Esophagus squamous epithelium (tissue), 5 donors: Measurements from ENCODE around the gene TOMM20. TPM values are rescaled to one million over a fixed set of nuclear protein-coding genes. Genes with fewer than 3 reads are reported as not detected.
A peak's percentile ranks its signal among the peaks of the same experiment; 100 is the strongest.

Source experiments
- DNase-seq: peaks from one replicate; lab custom pipeline; 2025; lab: John Stamatoyannopoulos, UW
- H3K27ac ChIP-seq, 4 donors: fragments of 200-600 bp; sonication (generic); one replicate each; pipeline ENCODE4 v1.5.1; 2016 to 2019; ENCODE audit warnings: mild to moderate bottlenecking in 1 of 4
- H3K27me3 ChIP-seq, 4 donors: fragments of 200-600 bp; sonication (generic); 1 replicate in 3 of 4; 2 replicates in 1 of 4; pipeline versions ENCODE4 v1.5.1 to v1.6.0; 2017 to 2021; ENCODE audit warnings: antibody characterized with exemption in 1 of 4
- H3K36me3 ChIP-seq, 3 donors: fragments of 200-600 bp; sonication (generic); one replicate each; pipeline ENCODE4 v1.5.1; 2016 to 2019
- H3K4me1 ChIP-seq, 3 donors: fragments of 200-600 bp; sonication (generic); one replicate each; pipeline ENCODE4 v1.5.1; 2017 to 2019
- H3K4me3 ChIP-seq, 4 donors: fragments of 200-600 bp; sonication (generic); 1 replicate in 3 of 4; 2 replicates in 1 of 4; pipeline ENCODE4 v1.5.1; 2016 to 2019; ENCODE audit warnings: mild to moderate bottlenecking in 2 of 4, moderate library complexity in 1 of 4
- H3K9me3 ChIP-seq, 3 donors: fragments of 200-600 bp; sonication (generic); one replicate each; pipeline ENCODE4 v1.5.1; 2016 to 2019
- CTCF ChIP-seq, 6 experiments: fragments of 450-650 bp in 4 of 6; fragments of 200-600 bp in 2 of 6; sonication (generic) in 2 of 6; IDR thresholded peaks; one replicate each; pipeline ENCODE4 v1.5.1; 2016 to 2019; ENCODE audit warnings: antibody characterized with exemption in 6 of 6, mild to moderate bottlenecking in 4 of 6, moderate library complexity in 4 of 6
- POLR2A ChIP-seq, 4 donors: fragments of 450-650 bp; IDR thresholded peaks; one replicate each; pipeline ENCODE4 v1.6.1; 2017; ENCODE audit warnings: antibody characterized with exemption in 4 of 4, mild to moderate bottlenecking in 4 of 4, moderate library complexity in 3 of 4
- WGBS, 2 donors: methylation state at CpG; one replicate each; pipeline ENCODE4 v1.1.5; 2018; 5-methylcytosine and 5-hydroxymethylcytosine counted together
- intact Hi-C: fragments of 100-400 bp; cut with DNase I; formaldehyde crosslinking; loops from one replicate; pipeline ENCODE4 v1.15.0; 2022
- total RNA-seq, 4 donors: library from RNA; depleted of rRNA; stranded (reverse); fragments of >200 nt; gene quantifications; one replicate each; pipeline ENCODE4 v1.1.0, GENCODE V29; 2016
- donor health status: DM: yes; HTN: yes; CAD: no.

The TOMM20 gene
- total RNA-seq, result 100 to 1,000 TPM in 1 of 4 donors, 10 to 100 TPM in 3; 36.4 to 117 (median 84.1) TPM

DNA sequence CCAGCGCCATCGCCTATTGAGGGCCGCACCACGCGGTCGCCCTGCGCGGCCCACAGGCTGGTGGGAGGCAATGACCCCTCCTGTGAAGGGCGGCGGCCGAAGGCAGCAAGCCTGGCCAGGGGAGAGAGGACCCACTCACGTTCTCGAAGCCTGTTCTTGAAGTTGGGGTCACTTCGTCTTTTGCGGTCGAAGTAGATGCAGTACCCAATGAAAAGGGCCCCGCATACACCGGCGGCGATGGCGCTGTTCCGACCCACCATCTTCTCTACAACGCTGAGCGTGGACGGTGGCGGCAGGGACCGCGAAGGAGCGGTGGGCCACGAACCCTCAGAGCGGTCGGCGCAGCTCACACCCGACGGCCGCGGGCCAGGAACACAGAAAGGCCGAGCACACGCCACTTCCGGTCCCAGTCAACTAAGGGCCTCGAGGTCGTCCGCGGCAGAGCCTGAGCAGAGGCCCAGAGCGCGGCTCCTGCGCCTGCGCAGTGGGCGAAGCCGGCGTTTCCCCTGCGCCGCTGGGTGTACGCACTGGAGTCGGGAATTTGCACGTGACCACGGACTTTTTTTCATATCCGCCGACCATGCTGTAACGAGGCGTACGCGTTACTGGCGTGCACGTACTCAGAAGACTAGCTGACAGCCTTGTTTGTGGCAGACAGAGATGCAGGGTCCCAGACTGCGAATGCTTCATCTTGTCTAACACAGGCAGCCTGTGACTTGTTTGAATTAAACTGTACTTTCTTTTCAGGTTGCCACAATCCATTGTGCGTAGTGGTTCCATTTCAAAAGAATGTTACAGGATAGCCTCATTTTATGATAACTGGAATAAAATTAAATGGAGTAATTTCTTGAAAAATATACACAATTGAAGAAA lies at the start of gene TOMM20:
TSS of gene TOMM20 (minus strand) at position 382 of the 873 bp plus-strand sequence. CDS start at position 260, 122 bp downstream.
- WGBS, 2 donors, result 2 to 5% methylated on average over 13 to 24 of the region's 67 CpGs
- peak in 3 of 4 donors; percentile 64 to 81 (median 67) for TF ChIP-seq POLR2A (IDR thresholded peaks at IDR 0.05)
- peak in 1 of 6 experiments; percentile 42 for TF ChIP-seq CTCF (IDR thresholded peaks at IDR 0.05)
- no peaks in the 10 kb centered on the region for H3K27me3 ChIP-seq
- peaks cover 0 to 47% (median 0%) of the 10 kb centered on the region in 3 donors for H3K36me3 ChIP-seq
- peaks cover 6 to 51% (median 18%) of the 10 kb centered on the region in 3 donors for H3K4me1 ChIP-seq
- H3K4me3 ChIP-seq, result peak within 1 kb of the TSS; percentile 73 to 97 (median 94)
- DNase-seq, result peak; percentile 57
- H3K27ac ChIP-seq, result peak within 1 kb of the TSS; percentile 90 to 97 (median 94)
- intact Hi-C loops, result no loop called here
- H3K9me3 ChIP-seq, result no peaks in the 10 kb centered on the region

DNA sequence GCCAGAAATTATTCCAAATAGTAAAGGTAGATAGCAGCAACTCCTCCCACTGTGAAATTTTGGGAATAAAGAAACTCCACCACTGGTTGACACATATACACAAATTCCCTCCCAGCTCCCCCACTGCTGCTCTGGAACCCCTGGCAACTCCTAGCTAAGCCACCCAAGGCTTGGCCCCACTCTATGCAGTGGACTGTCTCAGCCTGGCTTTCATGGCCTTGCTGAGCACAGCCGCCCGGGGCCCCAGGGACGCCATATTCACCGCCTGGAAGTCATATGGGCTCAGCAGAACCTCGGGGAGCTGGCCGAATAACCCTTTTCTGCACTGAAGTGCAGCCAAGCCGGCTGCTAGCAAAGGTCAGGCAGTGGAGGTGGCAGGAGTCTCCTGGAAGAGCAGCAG lies 47.8 kb upstream of the TOMM20 start:
- DNase-seq, result no peak
- Histone ChIP-seq H3K36me3 (peaks cover 6 to 78% (median 18%) of the 10 kb centered on the region in 3 donors), H3K4me3 (no peak overlapping the region), H3K9me3 (no peaks in the 10 kb centered on the region), H3K27ac (no peak overlapping the region), H3K4me1 (no peaks in the 10 kb centered on the region), H3K27me3 (no peaks in the 10 kb centered on the region)
- intact Hi-C loops, result no loop called here
- TF ChIP-seq POLR2A (IDR thresholded peaks at IDR 0.05), result no peak
- TF ChIP-seq CTCF (IDR thresholded peaks at IDR 0.05), result no peak
- 63 to 100% methylated on average over 1 to 3 of the region's 7 CpGs for whole genome bisulfite sequencing, 2 donors

DNA sequence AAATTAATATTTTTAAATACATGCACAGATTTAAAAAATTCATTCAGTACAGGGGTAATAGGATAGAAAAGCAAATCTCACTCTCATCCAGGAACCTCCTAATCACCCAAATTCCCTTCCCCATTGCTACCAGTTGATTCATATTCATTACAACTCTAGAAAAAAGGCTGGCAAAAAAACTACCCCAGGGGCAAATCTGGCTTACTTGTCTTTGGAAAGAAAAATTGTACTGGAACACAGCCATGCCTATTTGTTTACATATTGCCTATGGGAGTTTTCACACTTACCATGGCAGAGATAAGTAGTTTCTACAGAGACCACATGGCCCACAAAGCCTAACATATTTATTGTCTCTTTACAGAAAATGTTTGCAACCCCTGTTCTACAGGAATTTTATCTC lies 41.3 kb upstream of the TOMM20 start:
- no peak for DNase-seq
- intact Hi-C loops, result no loop called here
- Histone ChIP-seq H3K4me3 (no peak overlapping the region), H3K36me3 (peaks cover 5 to 80% (median 15%) of the 10 kb centered on the region in 3 donors), H3K9me3 (no peaks in the 10 kb centered on the region), H3K27ac (no peak overlapping the region), H3K27me3 (no peaks in the 10 kb centered on the region), H3K4me1 (no peaks in the 10 kb centered on the region)
- TF ChIP-seq POLR2A (IDR thresholded peaks at IDR 0.05) (no peak), CTCF (IDR thresholded peaks at IDR 0.05) (no peak)

GRCh38 chr1:235168375-235168774 lies 39.7 kb upstream of the TOMM20 start:
- intact Hi-C loops, result no loop called here
- H3K9me3 ChIP-seq, result no peaks in the 10 kb centered on the region
- TF ChIP-seq CTCF (IDR thresholded peaks at IDR 0.05) (no peak), POLR2A (IDR thresholded peaks at IDR 0.05) (no peak)
- H3K27ac ChIP-seq, result no peak overlapping the region
- H3K27me3 ChIP-seq, result no peaks in the 10 kb centered on the region
- H3K4me3 ChIP-seq, result no peak overlapping the region
- H3K36me3 ChIP-seq, result peaks cover 0 to 66% (median 4%) of the 10 kb centered on the region in 3 donors
- H3K4me1 ChIP-seq, result no peaks in the 10 kb centered on the region
- WGBS, 2 donors, result 89 to 91% methylated on average over 3 of the region's 3 CpGs
- DNase-seq, result no peak

- Histone ChIP-seq H3K27me3 (no peaks in the 10 kb centered on the region), H3K9me3 (no peaks in the 10 kb centered on the region), H3K36me3 (peaks cover 0 to 29% (median 5%) of the 10 kb centered on the region in 3 donors), H3K4me1 (peaks cover 8 to 44% (median 12%) of the 10 kb centered on the region in 3 donors), H3K27ac (peak overlapping the region; percentile 89 to 96 (median 92)), H3K4me3 (peak overlapping the region; percentile 69 to 93 (median 76))
- DNase-seq, result no peak
- no peak for TF ChIP-seq POLR2A (IDR thresholded peaks at IDR 0.05)
- no peak for TF ChIP-seq CTCF (IDR thresholded peaks at IDR 0.05)
- intact Hi-C loops, result no loop called here
- 57 to 60% methylated on average over 21 of the region's 21 CpGs for WGBS, 2 donors
Observed at GRCh38 chr1:235161685-235162327, 33.2 kb upstream of the TOMM20 start.
